NCI-H1694 (cell line): ENCODE data around the gene DPYSL5.

Experiments
- DNase-seq: peaks from one replicate; lab custom pipeline; 2025; lab: John Stamatoyannopoulos, UW

Gene DPYSL5

GRCh38 chr2:26968001-26968400 is 120.1 kb downstream of the DPYSL5 start:
- DNase-seq = no peak

GRCh38 chr2:26969077-26969844 is 121.3 kb downstream of the DPYSL5 start:
- DNase-seq = no peak

GRCh38 chr2:26970244-26970927 is 122.5 kb downstream of the DPYSL5 start, which contains the start of gene MAPRE3:
Gene MAPRE3, plus strand, starts transcription at chr2:26970637. Its CDS starts 51,582 bp downstream, at chr2:27022219.
- peak; percentile 59 for DNase-seq

DNA sequence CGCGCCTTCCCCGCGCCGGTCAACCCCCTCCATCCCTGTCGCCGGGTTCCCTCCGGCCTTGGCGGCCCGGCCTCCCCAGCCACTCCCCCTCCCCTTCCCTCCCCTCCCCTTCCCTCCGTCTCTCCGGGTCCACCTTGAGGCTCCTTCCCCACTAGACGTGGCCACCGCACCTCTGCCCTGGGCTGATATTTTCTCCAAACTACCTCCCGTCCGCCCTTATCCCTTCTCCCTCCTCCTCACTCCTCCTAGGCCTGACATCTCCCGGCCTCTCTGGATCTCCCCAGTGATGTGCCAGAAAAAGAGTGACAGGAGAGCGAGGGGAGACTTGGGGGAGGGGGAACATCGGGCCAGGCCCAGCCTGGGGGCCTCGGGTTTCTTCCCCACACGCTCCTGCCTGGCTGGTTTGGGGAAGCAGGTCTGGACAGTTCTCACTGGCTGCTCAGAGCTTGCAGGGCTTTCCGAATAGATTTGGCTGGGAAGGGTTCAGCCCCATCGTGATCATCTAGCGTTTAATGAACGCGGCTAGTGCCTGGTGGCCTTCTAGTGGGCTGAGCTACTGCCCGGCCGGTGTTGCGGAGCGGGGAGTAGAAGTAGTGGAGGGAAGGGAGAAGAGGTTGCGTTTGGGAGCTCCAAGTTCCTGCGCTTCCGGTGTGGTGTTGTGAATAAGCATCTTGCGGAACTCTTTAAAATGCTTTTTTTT is 123.1 kb downstream of the DPYSL5 start:
- DNase-seq = no peak

DNA sequence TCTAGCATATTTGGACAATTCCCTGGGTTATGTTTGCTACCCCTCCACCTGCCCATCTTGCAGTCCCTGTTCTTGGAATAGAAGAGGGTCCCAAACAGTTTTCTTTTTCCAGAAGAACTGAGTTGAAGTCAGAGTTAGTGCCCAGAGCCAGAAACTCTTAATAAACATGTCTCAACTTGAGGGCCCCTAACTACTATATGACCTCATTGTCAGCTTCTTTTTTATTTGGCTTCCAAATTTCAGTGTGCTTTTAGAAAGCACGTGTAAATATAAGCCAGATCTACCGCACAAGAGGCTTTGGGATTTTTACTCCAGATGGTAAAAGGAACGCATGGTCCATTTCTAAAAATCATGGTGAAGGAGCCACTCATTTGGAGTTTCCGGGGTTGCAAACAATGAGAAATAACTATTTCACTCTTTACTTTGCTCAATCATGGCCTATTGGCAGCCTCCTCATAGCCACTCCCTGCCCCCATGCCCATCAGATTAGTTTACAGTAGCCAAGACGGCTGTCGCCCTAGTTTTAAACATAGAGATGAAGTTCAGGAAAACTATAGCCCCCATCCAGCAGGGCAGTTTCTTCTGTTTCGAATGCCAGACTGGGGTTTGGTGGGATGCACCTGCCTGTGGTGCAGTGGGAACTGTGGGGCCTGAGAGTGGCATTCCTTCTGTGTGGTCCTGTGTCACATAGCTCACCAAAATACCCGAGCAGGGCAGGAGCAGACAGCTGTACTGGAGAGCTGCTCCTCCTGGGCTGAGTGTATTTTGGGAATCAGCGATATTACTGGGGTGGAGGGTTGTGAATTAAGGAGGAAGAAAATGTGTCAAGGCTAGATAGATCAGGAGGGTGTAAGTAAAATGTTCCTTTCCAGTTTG is 124.2 kb downstream of the DPYSL5 start:
- no peak for DNase-seq

DNA sequence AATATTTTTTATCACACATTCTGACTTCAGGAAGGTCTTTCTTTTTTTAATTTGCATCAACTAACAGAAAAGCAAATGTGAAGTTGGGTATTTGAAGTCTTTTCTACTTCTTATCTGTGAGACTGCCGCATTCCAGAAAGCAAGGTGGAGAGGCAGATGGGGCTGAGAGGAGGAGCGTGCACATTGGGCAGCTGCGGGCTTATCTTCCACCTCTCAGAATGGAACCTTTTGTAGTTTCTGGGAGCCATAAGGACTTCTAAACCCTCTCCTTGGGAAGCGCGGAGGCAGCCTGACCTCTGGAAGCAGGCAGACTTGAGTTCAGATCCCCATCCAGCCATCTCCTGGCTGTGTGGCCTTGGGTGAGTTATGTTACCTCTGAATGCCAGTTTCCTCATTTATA is 126.4 kb downstream of the DPYSL5 start:
- DNase-seq = no peak

- DNase-seq = no peak
Measured at GRCh38 chr2:26975102-26975501, 127.2 kb downstream of the DPYSL5 start.

DNA sequence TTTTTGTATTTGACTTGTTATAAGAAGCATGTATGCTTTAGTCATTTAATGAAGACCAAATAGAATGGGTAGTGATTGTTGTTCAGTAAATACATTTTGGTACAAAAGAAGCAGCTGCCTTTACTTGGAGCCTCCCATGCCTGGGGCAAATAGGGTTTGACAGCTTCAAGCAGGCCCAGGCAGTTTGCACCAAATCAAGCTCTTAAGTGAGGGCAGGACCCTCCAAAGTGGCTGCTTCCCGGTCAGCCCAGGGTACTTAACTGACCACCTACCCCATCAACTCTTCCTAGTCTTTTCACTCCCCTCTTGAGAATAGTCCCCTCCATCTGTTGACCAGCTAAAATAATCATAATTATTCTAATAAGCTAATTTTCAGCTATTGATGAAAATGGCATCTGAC is 127.7 kb downstream of the DPYSL5 start:
- DNase-seq = no peak

- DNase-seq = no peak
Measured at GRCh38 chr2:26976237-26976636, 128.3 kb downstream of the DPYSL5 start.

- no peak for DNase-seq
Measured at GRCh38 chr2:26977012-26977411, 129.1 kb downstream of the DPYSL5 start.

- no peak for DNase-seq
Measured at GRCh38 chr2:26978061-26978596, 130.2 kb downstream of the DPYSL5 start.

DNA sequence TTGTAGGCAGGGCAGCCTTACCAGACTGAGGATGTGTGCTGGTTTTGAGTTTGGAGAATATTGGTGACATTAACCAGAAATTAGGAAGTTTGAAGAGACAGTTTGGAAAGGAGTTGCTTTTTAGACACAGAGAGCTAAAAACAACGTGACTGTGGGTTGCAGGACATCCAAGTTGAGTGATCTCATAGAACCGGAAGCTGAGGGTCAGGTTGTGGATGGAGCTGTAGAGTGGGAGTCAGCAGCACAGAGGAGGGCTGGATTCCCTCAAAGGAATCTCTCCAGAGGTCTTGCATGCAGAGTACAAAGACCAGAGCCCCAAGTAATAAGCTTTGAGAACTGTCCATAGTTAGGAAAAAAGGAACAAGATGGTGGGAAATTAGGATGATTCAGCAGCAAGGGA is 131.8 kb downstream of the DPYSL5 start:
- DNase-seq = no peak

DNA sequence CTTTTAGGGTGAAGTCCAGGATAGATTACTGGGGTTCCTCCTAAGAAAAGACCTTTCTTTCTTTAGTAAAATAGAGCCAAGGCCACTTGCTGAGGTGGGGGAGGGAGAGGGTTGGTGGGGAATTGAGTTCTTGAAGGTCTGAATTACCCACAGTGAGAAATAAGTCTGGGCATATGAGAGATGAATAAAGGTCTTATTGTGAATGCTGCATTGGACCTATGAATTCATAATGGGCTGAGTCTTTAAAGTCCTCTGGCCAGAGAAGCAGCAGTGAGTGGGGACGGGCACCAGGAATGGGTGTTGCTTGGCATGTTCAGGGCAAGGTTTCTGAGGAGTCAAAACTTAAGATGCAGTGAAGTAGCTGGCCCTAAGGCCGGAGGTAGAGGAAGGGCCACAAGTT is 133.0 kb downstream of the DPYSL5 start:
- DNase-seq = no peak

DNA sequence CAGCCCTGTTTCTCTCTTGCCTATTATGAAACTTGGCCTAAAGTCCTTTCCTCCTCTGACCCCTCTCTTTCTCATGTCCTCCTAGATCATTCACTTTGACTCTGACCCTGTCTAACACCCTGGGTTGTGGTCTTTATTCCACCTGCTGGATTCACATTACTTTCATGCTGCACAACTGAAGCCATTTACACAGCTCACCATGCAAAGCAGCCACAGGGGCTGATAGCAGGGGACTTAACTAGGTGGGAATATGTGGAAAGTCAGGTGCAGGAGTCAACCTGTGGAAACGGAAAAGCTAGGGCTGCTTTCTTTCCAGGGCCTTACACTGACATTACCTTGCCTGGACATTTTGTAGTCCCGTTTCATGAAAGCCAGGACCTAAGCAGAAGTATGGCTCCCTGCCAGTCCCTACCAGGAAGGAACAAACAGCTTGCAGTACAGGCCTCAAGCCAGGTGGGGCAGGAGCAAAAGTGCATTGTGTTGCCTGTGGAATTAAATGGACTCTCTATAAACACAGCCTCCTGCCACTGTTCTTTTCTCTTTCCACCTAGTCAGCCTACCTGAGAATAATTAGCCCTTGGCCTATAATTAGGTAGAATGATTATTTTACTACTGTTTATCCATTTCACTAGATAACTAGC is 134.3 kb downstream of the DPYSL5 start:
- peak; percentile 51 for DNase-seq

DNA sequence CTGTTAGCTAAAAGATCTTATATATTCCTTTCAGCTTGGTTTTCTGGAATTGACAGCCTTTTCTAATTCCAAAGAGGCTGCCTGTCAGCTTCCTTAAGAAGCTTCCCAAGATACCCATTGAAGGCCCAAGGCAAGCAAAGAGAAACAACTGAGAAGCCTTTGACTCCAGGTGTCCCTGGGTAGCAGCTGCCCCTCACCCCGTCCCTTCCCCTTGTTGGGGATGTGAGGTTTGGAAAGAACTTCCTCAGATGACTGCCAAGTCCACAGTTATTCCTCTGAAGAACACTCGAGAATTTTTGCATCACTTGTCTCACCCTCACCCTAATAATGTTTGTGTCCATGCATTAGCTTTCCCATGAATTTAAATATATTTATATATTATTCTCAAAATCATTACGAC is 135.8 kb downstream of the DPYSL5 start:
- no peak for DNase-seq

DNA sequence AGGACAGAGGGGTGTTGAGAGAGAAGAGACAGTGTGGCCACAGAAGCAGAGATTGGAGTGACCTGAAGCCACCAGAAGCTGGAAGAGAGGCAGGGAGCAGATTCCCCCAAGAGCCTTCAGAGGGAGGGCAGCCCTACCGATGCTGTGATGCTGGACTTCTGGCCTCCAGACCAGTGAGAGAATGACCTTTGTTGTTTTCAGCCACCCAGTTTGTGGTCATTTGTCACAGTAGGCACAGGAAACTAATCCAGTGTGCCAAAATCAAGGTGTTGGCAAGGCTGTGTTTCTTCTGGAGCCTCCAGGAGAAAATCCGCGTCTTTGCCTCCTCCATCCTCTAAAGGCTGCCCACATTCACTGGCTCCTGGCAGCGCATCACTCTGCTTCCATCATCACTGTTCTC is 137.9 kb downstream of the DPYSL5 start:
- no peak for DNase-seq

GRCh38 chr2:26986576-26986975 is 138.6 kb downstream of the DPYSL5 start:
- no peak for DNase-seq

- DNase-seq = no peak
Measured at GRCh38 chr2:26988058-26988860, 140.3 kb downstream of the DPYSL5 start.

DNA sequence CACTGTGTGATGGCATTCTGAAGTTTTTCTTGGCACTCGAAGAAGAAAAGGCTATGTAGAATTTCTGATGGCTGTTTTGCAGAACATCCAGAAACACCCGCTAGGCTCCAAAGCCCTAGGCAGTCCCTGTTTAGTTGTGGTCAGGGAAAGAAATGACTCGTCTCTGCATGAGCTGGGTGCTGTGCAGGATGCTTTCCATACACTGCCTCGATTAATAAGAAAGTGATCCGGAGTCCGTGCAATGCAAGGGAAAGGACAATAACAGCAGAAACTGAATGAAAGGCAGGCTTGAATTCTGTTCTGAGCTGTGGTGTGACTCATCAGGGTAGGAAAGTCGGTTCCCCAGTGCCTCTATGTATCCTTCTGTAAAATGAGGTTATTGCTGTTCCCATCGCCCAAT is 141.2 kb downstream of the DPYSL5 start:
- DNase-seq = no peak

- no peak for DNase-seq
Measured at GRCh38 chr2:26991717-26992116, 143.8 kb downstream of the DPYSL5 start.
